ENCODE measurements around the gene MRPL55. TPM values are rescaled to one million over a fixed set of nuclear protein-coding genes. Genes with fewer than 3 reads are reported as not detected.

Gene MRPL55
- total RNA-seq, 1 donor from 2014 or later = 43.2 TPM

DNA sequence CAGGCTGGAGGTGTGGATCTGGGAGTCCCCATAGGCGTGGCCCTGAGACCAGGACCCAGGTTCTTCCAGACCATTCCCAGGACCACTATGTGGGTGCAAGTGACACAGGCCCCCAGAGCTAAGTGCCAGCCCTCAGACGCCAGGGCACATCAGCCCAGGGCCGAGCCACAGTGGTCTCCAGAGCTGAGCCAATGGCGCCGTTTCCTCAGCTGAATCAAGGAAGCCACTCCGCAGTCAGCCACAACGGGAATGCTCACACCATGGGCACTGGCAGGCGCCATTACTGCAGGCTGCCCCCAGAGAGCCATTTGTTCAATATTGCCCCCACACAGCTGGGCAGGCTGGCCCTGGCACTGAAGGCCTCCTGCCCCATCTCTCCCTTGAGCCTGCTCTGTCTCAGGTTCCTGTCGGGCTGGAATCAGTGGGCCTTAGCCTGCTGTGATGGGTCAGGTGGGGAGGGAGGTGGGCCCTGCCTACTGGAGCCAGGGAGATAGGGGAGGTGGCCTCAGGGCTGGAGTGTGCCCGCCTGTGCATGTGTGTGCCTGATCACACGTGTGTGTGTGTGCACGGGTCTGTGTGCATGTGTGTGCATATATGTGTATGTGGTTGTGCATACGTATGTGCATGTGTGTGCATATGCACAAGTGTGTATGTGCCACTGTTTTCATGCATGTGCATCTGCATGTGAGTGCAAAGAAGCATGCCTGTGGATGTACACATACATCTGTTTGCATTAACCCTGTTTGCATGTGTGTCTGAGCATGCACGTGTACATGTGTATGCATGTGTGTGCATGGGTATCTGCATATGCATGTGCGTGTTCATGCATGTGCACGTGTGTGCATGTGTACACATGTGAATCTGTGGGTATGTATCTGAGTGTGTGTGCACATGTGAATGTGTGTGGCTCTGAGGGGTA lies 46.8 kb upstream of the MRPL55 start:
- peak; percentile 98 for FAIRE-seq
- H3K27me3 ChIP-seq (ENCODE audit: control insufficient read depth, insufficient read depth, low read length) = peaks cover 5% of the 10 kb centered on the region

DNA sequence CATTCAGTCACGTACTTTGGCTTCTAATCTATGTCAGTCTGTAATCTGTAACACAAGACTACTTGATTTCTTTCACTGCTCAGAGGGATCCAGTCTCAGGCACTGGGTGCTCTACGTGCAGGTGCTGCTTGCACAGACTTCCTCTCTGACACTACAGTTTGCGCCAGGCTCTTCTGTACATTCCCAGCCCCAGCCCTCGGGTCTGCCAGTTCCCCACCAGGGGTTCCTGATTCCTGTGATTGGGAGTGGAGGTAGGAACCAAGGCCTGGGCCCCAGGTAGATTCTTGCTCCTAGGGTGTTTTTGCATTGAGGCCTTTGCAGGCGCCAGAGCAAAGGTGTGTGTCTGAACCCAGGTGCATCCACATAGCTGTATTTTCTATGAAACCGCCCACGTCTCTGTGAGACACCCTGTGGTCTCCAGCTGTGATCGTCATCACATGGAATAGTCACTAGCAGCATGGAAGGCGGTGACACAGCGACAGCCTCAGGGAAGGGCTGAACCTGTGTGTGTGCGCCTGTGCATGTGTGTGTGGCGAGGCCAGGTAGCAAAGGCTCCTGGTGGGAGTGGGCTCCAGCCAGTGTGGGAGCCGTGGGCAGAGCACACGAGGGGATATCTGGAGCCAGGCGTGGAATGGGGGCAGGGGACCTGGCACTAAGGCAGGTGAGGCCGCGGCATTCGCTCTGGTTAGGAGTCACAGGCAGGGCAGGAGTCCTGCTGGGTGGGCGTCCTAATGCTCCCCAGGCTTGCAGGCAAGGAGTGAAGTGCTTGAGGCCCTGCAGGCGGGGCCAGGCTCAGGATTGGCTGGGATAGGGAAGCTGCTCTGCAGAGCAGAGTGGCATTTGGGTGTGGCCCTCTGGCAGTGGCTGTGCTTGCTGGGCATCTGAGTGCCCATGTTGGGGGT lies 45.8 kb upstream of the MRPL55 start:
- DNase-seq (ENCODE audit: low read depth) = peak; percentile 29

More for the DNA sequence above, 46.8 kb upstream of the MRPL55 start:
- Histone ChIP-seq H3K4me3 (ENCODE audit: low read depth, low read length) (no peak overlapping the region), H3K36me3 (ENCODE audit: control insufficient read depth, insufficient read depth, low read length) (no peaks in the 10 kb centered on the region)
- no peak for DNase-seq (ENCODE audit: low read depth)
- TF ChIP-seq, protein P1, sequence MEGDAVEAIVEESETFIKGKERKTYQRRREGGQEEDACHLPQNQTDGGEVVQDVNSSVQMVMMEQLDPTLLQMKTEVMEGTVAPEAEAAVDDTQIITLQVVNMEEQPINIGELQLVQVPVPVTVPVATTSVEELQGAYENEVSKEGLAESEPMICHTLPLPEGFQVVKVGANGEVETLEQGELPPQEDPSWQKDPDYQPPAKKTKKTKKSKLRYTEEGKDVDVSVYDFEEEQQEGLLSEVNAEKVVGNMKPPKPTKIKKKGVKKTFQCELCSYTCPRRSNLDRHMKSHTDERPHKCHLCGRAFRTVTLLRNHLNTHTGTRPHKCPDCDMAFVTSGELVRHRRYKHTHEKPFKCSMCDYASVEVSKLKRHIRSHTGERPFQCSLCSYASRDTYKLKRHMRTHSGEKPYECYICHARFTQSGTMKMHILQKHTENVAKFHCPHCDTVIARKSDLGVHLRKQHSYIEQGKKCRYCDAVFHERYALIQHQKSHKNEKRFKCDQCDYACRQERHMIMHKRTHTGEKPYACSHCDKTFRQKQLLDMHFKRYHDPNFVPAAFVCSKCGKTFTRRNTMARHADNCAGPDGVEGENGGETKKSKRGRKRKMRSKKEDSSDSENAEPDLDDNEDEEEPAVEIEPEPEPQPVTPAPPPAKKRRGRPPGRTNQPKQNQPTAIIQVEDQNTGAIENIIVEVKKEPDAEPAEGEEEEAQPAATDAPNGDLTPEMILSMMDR (IDR thresholded peaks at IDR 0.05; ENCODE audit: insufficient read depth, low read length, severe bottlenecking) = no peak

DNA sequence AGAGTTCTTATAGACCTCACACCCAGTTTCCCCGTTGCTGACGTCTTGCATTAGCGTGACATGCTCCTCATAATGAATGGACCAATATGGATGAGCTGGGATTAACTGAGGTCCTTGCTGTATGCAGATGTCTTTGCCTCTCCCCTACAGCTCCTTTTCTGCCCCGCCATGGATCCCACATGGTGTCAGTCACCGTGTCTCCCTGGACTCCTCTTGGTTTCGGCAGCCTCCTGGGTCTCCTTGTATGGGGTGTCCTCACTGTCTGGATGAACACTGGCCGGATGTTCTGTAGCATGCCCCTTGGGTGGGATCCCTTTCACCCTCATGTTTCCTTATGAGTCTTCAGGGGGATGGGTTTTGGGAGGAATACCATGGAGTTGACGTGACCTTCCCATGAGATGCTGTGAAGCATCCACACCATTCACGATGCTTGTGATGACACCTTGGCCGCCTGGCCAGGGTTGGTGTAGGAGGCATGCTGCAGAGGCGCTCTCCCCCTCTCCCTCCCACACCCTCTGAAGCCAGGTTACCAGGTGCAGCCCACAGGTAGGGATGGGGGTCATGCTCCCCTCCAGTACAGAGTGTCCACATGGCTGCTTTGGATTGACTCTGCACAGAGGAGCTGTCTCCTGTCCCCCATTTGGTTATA lies 45.0 kb upstream of the MRPL55 start:
- DNase-seq (ENCODE audit: low read depth) = no peak
- no peak for FAIRE-seq
- TF ChIP-seq, protein P1 (IDR thresholded peaks at IDR 0.05; ENCODE audit: insufficient read depth, low read length, severe bottlenecking) = no peak
- H3K4me3 ChIP-seq (ENCODE audit: low read depth, low read length) = no peak overlapping the region
- H3K36me3 ChIP-seq (ENCODE audit: control insufficient read depth, insufficient read depth, low read length) = no peaks in the 10 kb centered on the region
- peaks cover 4% of the 10 kb centered on the region for H3K27me3 ChIP-seq (ENCODE audit: control insufficient read depth, insufficient read depth, low read length)

More for the DNA sequence above, 45.8 kb upstream of the MRPL55 start:
- Histone ChIP-seq H3K4me3 (ENCODE audit: low read depth, low read length) (no peak overlapping the region), H3K27me3 (ENCODE audit: control insufficient read depth, insufficient read depth, low read length) (peaks cover 5% of the 10 kb centered on the region), H3K36me3 (ENCODE audit: control insufficient read depth, insufficient read depth, low read length) (no peaks in the 10 kb centered on the region)
- TF ChIP-seq, protein P1 (IDR thresholded peaks at IDR 0.05; ENCODE audit: insufficient read depth, low read length, severe bottlenecking) = no peak
- FAIRE-seq = no peak

DNA sequence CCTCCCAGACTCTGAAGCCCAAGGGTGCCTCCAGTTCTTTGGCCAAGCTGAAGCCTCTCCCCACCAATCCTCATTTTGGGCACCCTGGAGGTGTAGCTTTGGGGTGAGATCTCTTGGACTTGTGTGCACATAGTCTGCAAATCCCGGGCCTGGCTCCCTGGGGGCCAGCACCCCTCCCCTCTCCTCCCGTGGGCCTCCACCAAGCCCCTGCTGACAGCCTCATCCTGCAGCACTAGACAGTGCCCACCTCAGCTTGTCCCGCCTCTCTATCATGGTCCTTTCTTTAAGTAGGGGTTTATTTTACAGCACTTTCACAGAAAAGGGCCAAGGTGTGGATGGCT lies 43.8 kb upstream of the MRPL55 start:
- Histone ChIP-seq H3K36me3 (ENCODE audit: control insufficient read depth, insufficient read depth, low read length) (peaks cover 4% of the 10 kb centered on the region), H3K27me3 (ENCODE audit: control insufficient read depth, insufficient read depth, low read length) (no peaks in the 10 kb centered on the region), H3K4me3 (ENCODE audit: low read depth, low read length) (no peak overlapping the region)
- FAIRE-seq = no peak
- TF ChIP-seq, protein P1 (IDR thresholded peaks at IDR 0.05; ENCODE audit: insufficient read depth, low read length, severe bottlenecking) = no peak
- DNase-seq (ENCODE audit: low read depth) = no peak

DNA sequence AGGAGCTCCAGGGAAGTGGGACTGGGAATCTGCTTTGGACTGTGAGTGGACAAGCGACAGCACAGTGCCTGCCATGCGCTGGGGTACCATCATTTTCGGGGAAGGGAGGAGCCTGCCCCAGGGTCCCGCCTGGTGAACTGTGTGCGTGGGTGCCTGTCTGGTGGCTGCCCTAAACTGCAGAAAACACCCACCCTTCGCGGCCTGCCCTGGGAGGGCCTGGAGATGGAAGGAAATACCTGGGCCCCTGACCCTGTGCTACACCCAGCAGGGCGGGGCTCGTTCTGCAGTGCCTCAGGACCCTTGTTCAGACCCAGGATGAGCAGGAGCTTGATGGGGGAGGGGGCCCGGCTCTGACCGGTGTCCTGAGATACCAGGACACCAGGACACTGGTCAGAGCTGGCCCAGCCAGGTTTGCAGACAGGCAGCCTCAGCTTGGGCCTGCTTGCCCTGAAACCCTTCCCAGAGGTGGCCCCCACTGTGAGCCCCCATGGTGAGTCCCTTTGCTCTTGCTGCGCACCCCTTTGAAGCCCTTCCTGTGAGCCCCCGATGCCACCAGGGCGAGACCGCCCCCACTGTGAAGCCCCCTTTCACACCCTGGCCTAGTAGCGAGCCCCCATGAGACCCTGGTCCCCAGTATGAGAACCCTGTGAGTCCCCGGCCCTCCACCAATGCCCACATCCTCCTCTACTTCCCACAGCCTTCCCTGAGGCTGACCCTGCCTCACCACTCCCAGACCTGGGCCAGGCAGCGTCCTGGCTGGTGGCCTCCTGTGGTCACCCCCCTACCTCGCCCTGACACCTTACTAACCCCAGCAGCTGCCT lies 43.2 kb upstream of the MRPL55 start:
- FAIRE-seq = no peak
- TF ChIP-seq, protein P1 (IDR thresholded peaks at IDR 0.05; ENCODE audit: insufficient read depth, low read length, severe bottlenecking) = no peak

More for the DNA sequence above, 43.2 kb upstream of the MRPL55 start:
- no peak for DNase-seq (ENCODE audit: low read depth)
- Histone ChIP-seq H3K4me3 (ENCODE audit: low read depth, low read length) (no peak overlapping the region), H3K36me3 (ENCODE audit: control insufficient read depth, insufficient read depth, low read length) (peaks cover 6% of the 10 kb centered on the region), H3K27me3 (ENCODE audit: control insufficient read depth, insufficient read depth, low read length) (no peaks in the 10 kb centered on the region)

Measured in bronchial epithelial cell (primary cell).